ENCODE results near the gene AKAIN1.

The AKAIN1 gene

GRCh38 chr18:5237723-5238370 is 40.8 kb upstream of the AKAIN1 start:
- H3K36me3 ChIP-seq (ENCODE audit: control insufficient read depth in 1 of 2, insufficient read depth in 2 of 2, low read length in 2 of 2) = peaks cover 0 to 3% of the 10 kb centered on the region in 2 experiments
- no peaks in the 10 kb centered on the region for H3K9me3 ChIP-seq (ENCODE audit: insufficient read depth, low read depth, low read length)
- DNase-seq = peak; percentile 79 to 84
- H3K4me3 ChIP-seq (ENCODE audit: low read depth, low read length) = peak overlapping the region; percentile 86
- peaks cover 8% of the 10 kb centered on the region for H3K79me1 ChIP-seq (ENCODE audit: low read length)
- H4K12ac ChIP-seq (ENCODE audit: low read depth, low read length) = peak overlapping the region; percentile 98
- peak overlapping the region; percentile 95 for H3K9ac ChIP-seq (ENCODE audit: low read length)
- no peaks in the 10 kb centered on the region for H3K27me3 ChIP-seq (ENCODE audit: insufficient read depth, low read length)
- H3K14ac ChIP-seq (ENCODE audit: low read length) = peak overlapping the region; percentile 86
- peak overlapping the region; percentile 91 for H2BK5ac ChIP-seq (ENCODE audit: low read depth, low read length, poor library complexity)
- peak overlapping the region; percentile 90 for H2BK120ac ChIP-seq (ENCODE audit: insufficient read depth, low read length, poor library complexity)
- peaks cover 4 to 5% of the 10 kb centered on the region in 2 experiments for H3K4me1 ChIP-seq (ENCODE audit: control insufficient read depth in 1 of 2, insufficient read depth in 2 of 2, low read length in 2 of 2)
- no peak overlapping the region for H3K23ac ChIP-seq (ENCODE audit: low read length)
- WGBS (ENCODE audit: extremely low coverage, insufficient coverage, insufficient read length) = no CpG with 5 or more reads among the region's 71 CpGs
- H3K79me2 ChIP-seq (ENCODE audit: control insufficient read depth, insufficient read depth, low read length, poor library complexity) = peaks cover 4% of the 10 kb centered on the region
- H3K4me2 ChIP-seq (ENCODE audit: low read length) = peak overlapping the region; percentile 84
- H3K4ac ChIP-seq (ENCODE audit: low read depth, low read length) = peak overlapping the region; percentile 77
- peak overlapping the region; percentile 93 for H2AFZ ChIP-seq (ENCODE audit: insufficient read depth, low read length, poor library complexity)
- H3K18ac ChIP-seq (ENCODE audit: low read length) = peak overlapping the region; percentile 90
- peak overlapping the region; percentile 88 for H4K91ac ChIP-seq (ENCODE audit: low read depth, low read length)
- no peak overlapping the region for H2BK12ac ChIP-seq (ENCODE audit: low read length)
- no peak overlapping the region for H2AK5ac ChIP-seq (ENCODE audit: low read length)
- peak overlapping the region; percentile 98 for H3K27ac ChIP-seq (ENCODE audit: low read depth, low read length)
- H4K8ac ChIP-seq (ENCODE audit: low read depth, low read length) = peak overlapping the region; percentile 99

GRCh38 chr18:5237083-5237722 is 40.1 kb upstream of the AKAIN1 start:
- peak overlapping the region; percentile 2 for H3K23ac ChIP-seq (ENCODE audit: low read length)
- H3K4me1 ChIP-seq (ENCODE audit: control insufficient read depth in 1 of 2, insufficient read depth in 2 of 2, low read length in 2 of 2) = peaks cover 4 to 5% of the 10 kb centered on the region in 2 experiments
- peak overlapping the region; percentile 86 for H3K4me3 ChIP-seq (ENCODE audit: low read depth, low read length)
- H2AFZ ChIP-seq (ENCODE audit: insufficient read depth, low read length, poor library complexity) = peak overlapping the region; percentile 93
- H4K8ac ChIP-seq (ENCODE audit: low read depth, low read length) = peak overlapping the region; percentile 99
- peak overlapping the region; percentile 3 for H4K12ac ChIP-seq (ENCODE audit: low read depth, low read length)
- peaks cover 4% of the 10 kb centered on the region for H3K79me2 ChIP-seq (ENCODE audit: control insufficient read depth, insufficient read depth, low read length, poor library complexity)
- no CpG with 5 or more reads among the region's 23 CpGs for WGBS (ENCODE audit: extremely low coverage, insufficient coverage, insufficient read length)
- no peak overlapping the region for H3K18ac ChIP-seq (ENCODE audit: low read length)
- H4K91ac ChIP-seq (ENCODE audit: low read depth, low read length) = no peak overlapping the region
- no peak overlapping the region for H2BK5ac ChIP-seq (ENCODE audit: low read depth, low read length, poor library complexity)
- peaks cover 0 to 3% of the 10 kb centered on the region in 2 experiments for H3K36me3 ChIP-seq (ENCODE audit: control insufficient read depth in 1 of 2, insufficient read depth in 2 of 2, low read length in 2 of 2)
- no peak overlapping the region for H2BK12ac ChIP-seq (ENCODE audit: low read length)
- no peak overlapping the region for H3K4ac ChIP-seq (ENCODE audit: low read depth, low read length)
- H2AK5ac ChIP-seq (ENCODE audit: low read length) = no peak overlapping the region
- H3K9ac ChIP-seq (ENCODE audit: low read length) = peak overlapping the region; percentile 95
- H3K14ac ChIP-seq (ENCODE audit: low read length) = no peak overlapping the region
- H3K27me3 ChIP-seq (ENCODE audit: insufficient read depth, low read length) = no peaks in the 10 kb centered on the region
- H3K79me1 ChIP-seq (ENCODE audit: low read length) = peaks cover 8% of the 10 kb centered on the region
- H2BK120ac ChIP-seq (ENCODE audit: insufficient read depth, low read length, poor library complexity) = no peak overlapping the region
- no peak for DNase-seq
- peak overlapping the region; percentile 84 for H3K4me2 ChIP-seq (ENCODE audit: low read length)
- H3K9me3 ChIP-seq (ENCODE audit: insufficient read depth, low read depth, low read length) = no peaks in the 10 kb centered on the region
- H3K27ac ChIP-seq (ENCODE audit: low read depth, low read length) = peak overlapping the region; percentile 98

GRCh38 chr18:5214583-5215351 is 17.7 kb upstream of the AKAIN1 start:
- Histone ChIP-seq H3K9ac (ENCODE audit: low read length) (no peak overlapping the region), H4K8ac (ENCODE audit: low read depth, low read length) (no peak overlapping the region), H3K23ac (ENCODE audit: low read length) (no peak overlapping the region), H2BK120ac (ENCODE audit: insufficient read depth, low read length, poor library complexity) (no peak overlapping the region), H3K79me2 (ENCODE audit: control insufficient read depth, insufficient read depth, low read length, poor library complexity) (no peaks in the 10 kb centered on the region), H2BK12ac (ENCODE audit: low read length) (no peak overlapping the region), H3K27me3 (ENCODE audit: insufficient read depth, low read length) (no peaks in the 10 kb centered on the region), H3K18ac (ENCODE audit: low read length) (no peak overlapping the region), H3K4me2 (ENCODE audit: low read length) (no peak overlapping the region), H4K91ac (ENCODE audit: low read depth, low read length) (no peak overlapping the region), H3K14ac (ENCODE audit: low read length) (no peak overlapping the region), H2AK5ac (ENCODE audit: low read length) (no peak overlapping the region), H3K4me3 (ENCODE audit: low read depth, low read length) (no peak overlapping the region), H3K9me3 (ENCODE audit: insufficient read depth, low read depth, low read length) (no peaks in the 10 kb centered on the region), H2AFZ (ENCODE audit: insufficient read depth, low read length, poor library complexity) (no peak overlapping the region), H3K27ac (ENCODE audit: low read depth, low read length) (no peak overlapping the region), H3K79me1 (ENCODE audit: low read length) (no peaks in the 10 kb centered on the region), H4K12ac (ENCODE audit: low read depth, low read length) (no peak overlapping the region), H2BK5ac (ENCODE audit: low read depth, low read length, poor library complexity) (no peak overlapping the region), H3K4ac (ENCODE audit: low read depth, low read length) (no peak overlapping the region), H3K4me1 (ENCODE audit: control insufficient read depth in 1 of 2, insufficient read depth in 2 of 2, low read length in 2 of 2) (no peaks in the 10 kb centered on the region), H3K36me3 (ENCODE audit: control insufficient read depth in 1 of 2, insufficient read depth in 2 of 2, low read length in 2 of 2) (no peaks in the 10 kb centered on the region)
- DNase-seq = peak in 1 of 2 donors; percentile 26
- no CpG with 5 or more reads among the region's 3 CpGs for WGBS (ENCODE audit: extremely low coverage, insufficient coverage, insufficient read length)

GRCh38 chr18:5207471-5208150 is 10.6 kb upstream of the AKAIN1 start:
- Histone ChIP-seq H2AFZ (ENCODE audit: insufficient read depth, low read length, poor library complexity) (no peak overlapping the region), H3K27me3 (ENCODE audit: insufficient read depth, low read length) (no peaks in the 10 kb centered on the region), H3K36me3 (ENCODE audit: control insufficient read depth in 1 of 2, insufficient read depth in 2 of 2, low read length in 2 of 2) (no peaks in the 10 kb centered on the region), H3K9ac (ENCODE audit: low read length) (no peak overlapping the region), H3K27ac (ENCODE audit: low read depth, low read length) (no peak overlapping the region), H3K4me3 (ENCODE audit: low read depth, low read length) (no peak overlapping the region), H2BK5ac (ENCODE audit: low read depth, low read length, poor library complexity) (no peak overlapping the region), H3K23ac (ENCODE audit: low read length) (no peak overlapping the region), H3K4me2 (ENCODE audit: low read length) (no peak overlapping the region), H3K14ac (ENCODE audit: low read length) (no peak overlapping the region), H2AK5ac (ENCODE audit: low read length) (no peak overlapping the region), H3K79me1 (ENCODE audit: low read length) (no peaks in the 10 kb centered on the region), H3K79me2 (ENCODE audit: control insufficient read depth, insufficient read depth, low read length, poor library complexity) (no peaks in the 10 kb centered on the region), H2BK12ac (ENCODE audit: low read length) (no peak overlapping the region), H4K8ac (ENCODE audit: low read depth, low read length) (no peak overlapping the region), H4K91ac (ENCODE audit: low read depth, low read length) (no peak overlapping the region), H2BK120ac (ENCODE audit: insufficient read depth, low read length, poor library complexity) (no peak overlapping the region), H3K4ac (ENCODE audit: low read depth, low read length) (no peak overlapping the region), H4K12ac (ENCODE audit: low read depth, low read length) (no peak overlapping the region), H3K4me1 (ENCODE audit: control insufficient read depth in 1 of 2, insufficient read depth in 2 of 2, low read length in 2 of 2) (peaks cover 0 to 2% of the 10 kb centered on the region in 2 experiments), H3K9me3 (ENCODE audit: insufficient read depth, low read depth, low read length) (no peaks in the 10 kb centered on the region), H3K18ac (ENCODE audit: low read length) (no peak overlapping the region)
- no CpG with 5 or more reads among the region's 4 CpGs for WGBS (ENCODE audit: extremely low coverage, insufficient coverage, insufficient read length)
- DNase-seq = peak in 1 of 2 donors; percentile 59
